Mesenchymal stem cell (in vitro differentiated cells and primary cell): ENCODE data around the gene PEX16.

Experiments
- DNase-seq: peaks from one replicate; pipeline ENCODE4 v3.0.0-alpha.2; 2013
- H2AFZ ChIP-seq: one replicate; pipeline ENCODE4 v1.6.1; 2013; ENCODE audit warnings: low read depth, mild to moderate bottlenecking, control low read depth, inconsistent platforms, low read length, moderate library complexity
- H2AK5ac ChIP-seq: 2 replicates; pipeline ENCODE4 v1.6.1; 2013; ENCODE audit warnings: low read length, moderate library complexity, mild to moderate bottlenecking, inconsistent platforms; ENCODE audit not compliant: severe bottlenecking
- H2BK120ac ChIP-seq: one replicate; pipeline ENCODE4 v1.6.1; 2013; ENCODE audit warnings: low read depth, mild to moderate bottlenecking, inconsistent platforms, low read length, moderate library complexity
- H2BK12ac ChIP-seq, 2 experiments: one replicate each; pipeline ENCODE4 v1.6.1; 2013; ENCODE audit warnings: inconsistent platforms in 2 of 2, low read length in 2 of 2, mild to moderate bottlenecking in 2 of 2, moderate library complexity in 2 of 2, control low read depth in 1 of 2
- H2BK15ac ChIP-seq: one replicate; pipeline ENCODE4 v1.6.1; 2013; ENCODE audit warnings: mild to moderate bottlenecking, low read depth, inconsistent platforms; ENCODE audit not compliant: poor library complexity, severe bottlenecking
- H2BK5ac ChIP-seq: 2 replicates; pipeline ENCODE4 v1.6.1; 2013; ENCODE audit warnings: low read depth, mild to moderate bottlenecking, low read length, control low read depth, inconsistent platforms; ENCODE audit not compliant: poor library complexity, severe bottlenecking
- H3K14ac ChIP-seq, 2 experiments: one replicate each; pipeline ENCODE4 v1.6.1; 2013; ENCODE audit warnings: inconsistent platforms in 2 of 2, low read length in 2 of 2, control low read depth in 1 of 2, mild to moderate bottlenecking in 1 of 2, moderate library complexity in 1 of 2
- H3K18ac ChIP-seq, 2 experiments: one replicate each; pipeline ENCODE4 v1.6.1; 2013; ENCODE audit warnings: inconsistent platforms in 2 of 2, low read length in 2 of 2, control low read depth in 1 of 2, low read depth in 1 of 2, mild to moderate bottlenecking in 1 of 2
- H3K23ac ChIP-seq, 2 experiments: one replicate each; pipeline ENCODE4 v1.6.1; 2013; ENCODE audit warnings: inconsistent platforms in 2 of 2, low read length in 2 of 2, mild to moderate bottlenecking in 2 of 2, moderate library complexity in 2 of 2, control low read depth in 1 of 2
- H3K27ac ChIP-seq: 2 replicates; pipeline ENCODE4 v1.5.1; 2013; ENCODE audit warnings: mild to moderate bottlenecking, moderate library complexity, low read length, control low read depth, inconsistent platforms; ENCODE audit not compliant: poor library complexity, severe bottlenecking
- H3K27me3 ChIP-seq, 2 experiments: 2 replicates each; pipeline versions ENCODE4 v1.6.1 to v1.7.0; 2013; ENCODE audit warnings: low read length in 2 of 2, mild to moderate bottlenecking in 2 of 2, moderate library complexity in 2 of 2, control low read depth in 1 of 2, inconsistent platforms in 1 of 2; ENCODE audit not compliant: control insufficient read depth in 1 of 2, insufficient read depth in 1 of 2
- H3K36me3 ChIP-seq, 2 experiments: 2 replicates each; pipeline versions ENCODE4 v1.6.1 to v1.7.0; 2013; ENCODE audit warnings: low read length in 2 of 2, control low read depth in 1 of 2, inconsistent platforms in 1 of 2, low read depth in 1 of 2, mild to moderate bottlenecking in 1 of 2; ENCODE audit not compliant: insufficient read depth in 2 of 2, control insufficient read depth in 1 of 2
- H3K4ac ChIP-seq, 2 experiments: one replicate each; pipeline ENCODE4 v1.6.1; 2013; ENCODE audit warnings: inconsistent platforms in 2 of 2, low read length in 2 of 2, mild to moderate bottlenecking in 2 of 2, moderate library complexity in 2 of 2, control low read depth in 1 of 2, low read depth in 1 of 2
- H3K4me1 ChIP-seq: 2 replicates; pipeline ENCODE4 v1.6.1; 2013; ENCODE audit warnings: low read depth, low read length, control low read depth; ENCODE audit not compliant: control insufficient read depth, insufficient read depth
- H3K4me2 ChIP-seq: 2 replicates; pipeline ENCODE4 v1.6.1; 2013; ENCODE audit warnings: low read length, mild to moderate bottlenecking, inconsistent platforms; ENCODE audit not compliant: poor library complexity, severe bottlenecking
- H3K4me3 ChIP-seq, 2 experiments: 2 replicates each; pipeline versions ENCODE4 v1.5.1 to v1.7.0; 2013; ENCODE audit warnings: low read length in 2 of 2, mild to moderate bottlenecking in 2 of 2, control low read depth in 1 of 2, low read depth in 1 of 2; ENCODE audit not compliant: insufficient read depth in 1 of 2
- H3K79me1 ChIP-seq: replicated peaks from 2 replicates; pipeline ENCODE4 v1.6.1; 2013; ENCODE audit warnings: mild to moderate bottlenecking, control low read depth, low read length, inconsistent platforms; ENCODE audit not compliant: poor library complexity, severe bottlenecking
- H3K9ac ChIP-seq: 2 replicates; pipeline ENCODE4 v1.7.0; 2013; ENCODE audit warnings: mild to moderate bottlenecking, low read length, moderate library complexity
- H3K9me3 ChIP-seq: 2 replicates; pipeline ENCODE4 v1.7.0; 2013; ENCODE audit warnings: mild to moderate bottlenecking, low read length; ENCODE audit not compliant: control insufficient read depth
- H4K8ac ChIP-seq: one replicate; pipeline ENCODE4 v1.6.1; 2013; ENCODE audit warnings: inconsistent platforms, mild to moderate bottlenecking, low read length, moderate library complexity
- H4K91ac ChIP-seq: one replicate; pipeline ENCODE4 v1.6.1; 2013; ENCODE audit warnings: mild to moderate bottlenecking, low read length, inconsistent platforms
- WGBS: methylation state at CpG from one replicate; pipeline ENCODE4 v1.1.7; 2013; ENCODE audit warnings: mixed read lengths; 5-methylcytosine and 5-hydroxymethylcytosine counted together

Gene PEX16

GRCh38 chr11:45864041-45864440 is 53.6 kb downstream of the PEX16 start:
- Histone ChIP-seq H3K9ac (no peak overlapping the region), H2AK5ac (no peak overlapping the region), H3K14ac (no peak overlapping the region), H3K18ac (no peak overlapping the region), H3K4me3 (no peak overlapping the region), H3K79me1 (peaks cover 8% of the 10 kb centered on the region), H3K36me3 (peaks cover 62 to 86% of the 10 kb centered on the region in 2 experiments), H2BK15ac (no peak overlapping the region), H3K4ac (no peak overlapping the region), H3K23ac (no peak overlapping the region), H2AFZ (no peak overlapping the region), H3K4me1 (peaks cover 14% of the 10 kb centered on the region), H2BK12ac (no peak overlapping the region), H3K4me2 (no peak overlapping the region), H4K91ac (no peak overlapping the region), H4K8ac (no peak overlapping the region), H3K27ac (no peak overlapping the region), H2BK120ac (no peak overlapping the region), H2BK5ac (no peak overlapping the region), H3K27me3 (no peaks in the 10 kb centered on the region), H3K9me3 (no peaks in the 10 kb centered on the region)
- no peak for DNase-seq

DNA sequence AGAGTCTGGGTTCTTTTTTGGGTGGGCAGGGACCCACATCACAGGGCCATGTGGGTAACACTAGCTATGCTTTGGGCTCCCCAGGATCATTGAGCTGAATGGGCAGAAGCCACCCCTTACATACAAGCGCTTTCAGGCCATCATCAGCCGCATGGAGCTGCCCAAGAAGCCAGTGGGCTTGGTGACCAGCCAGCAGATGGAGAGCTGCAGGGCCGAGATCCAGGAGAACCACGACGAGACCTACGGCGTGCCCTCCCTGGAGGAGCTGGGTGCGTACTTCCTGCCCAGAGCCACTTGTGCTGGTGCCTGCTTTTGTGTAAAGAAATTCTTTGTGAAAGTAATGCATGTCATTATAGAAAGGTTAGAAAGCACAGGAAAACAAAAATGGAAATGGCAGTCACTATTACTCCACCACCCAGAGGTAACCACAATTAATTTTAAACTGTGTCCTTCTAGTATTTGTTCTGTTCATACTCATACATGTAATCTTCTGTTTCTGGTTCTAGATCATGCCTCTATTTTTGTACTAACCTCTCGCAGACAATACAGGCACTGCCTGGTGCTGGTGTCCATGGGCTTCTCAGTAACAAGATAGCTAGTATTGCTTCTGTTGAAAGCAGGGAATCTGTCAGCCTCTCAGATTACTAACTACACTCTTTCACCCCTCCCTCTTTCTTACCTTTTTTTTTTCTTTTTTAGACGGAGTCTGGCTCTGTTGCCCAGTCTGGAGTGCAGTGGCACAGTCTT is 56.7 kb downstream of the PEX16 start:
- DNase-seq, result no peak
- Histone ChIP-seq H2BK5ac (no peak overlapping the region), H3K9ac (peak overlapping the region; percentile 86), H3K18ac (peak overlapping the region; percentile 52 to 73), H3K23ac (no peak overlapping the region), H3K9me3 (no peaks in the 10 kb centered on the region), H2AFZ (no peak overlapping the region), H4K91ac (peak overlapping the region; percentile 75), H2AK5ac (peak overlapping the region; percentile 89), H3K27me3 (no peaks in the 10 kb centered on the region), H2BK15ac (no peak overlapping the region), H4K8ac (no peak overlapping the region), H3K14ac (no peak overlapping the region), H3K27ac (peak overlapping the region; percentile 94), H3K4me3 (peak overlapping the region in 1 of 2 experiments; percentile 8), H3K4ac (peak overlapping the region in 1 of 2 experiments; percentile 29), H3K4me2 (no peak overlapping the region), H2BK12ac (peak overlapping the region; percentile 18 to 51), H3K4me1 (peaks cover 31% of the 10 kb centered on the region), H2BK120ac (no peak overlapping the region), H3K36me3 (peaks cover 43 to 69% of the 10 kb centered on the region in 2 experiments), H3K79me1 (peaks cover 14% of the 10 kb centered on the region)
- WGBS, result 98% methylated on average over 10 of the region's 10 CpGs

- WGBS, result 96% methylated on average over 5 of the region's 5 CpGs
- Histone ChIP-seq H3K9me3 (no peaks in the 10 kb centered on the region), H3K27me3 (no peaks in the 10 kb centered on the region)
These were observed 57.3 kb downstream of the PEX16 start for GRCh38 chr11:45860348-45860747.

More at GRCh38 chr11:45860348-45860747, 57.3 kb downstream of the PEX16 start:
- no peak overlapping the region for H2BK15ac ChIP-seq
- peak overlapping the region in 1 of 2 experiments; percentile 47 for H3K4me3 ChIP-seq
- no peak for DNase-seq
- peak overlapping the region in 1 of 2 experiments; percentile 51 for H2BK12ac ChIP-seq
- no peak overlapping the region for H3K14ac ChIP-seq
- no peak overlapping the region for H4K8ac ChIP-seq
- H3K4ac ChIP-seq, result peak overlapping the region in 1 of 2 experiments; percentile 29
- H2AFZ ChIP-seq, result no peak overlapping the region
- H3K4me1 ChIP-seq, result peaks cover 32% of the 10 kb centered on the region
- no peak overlapping the region for H4K91ac ChIP-seq
- peak overlapping the region; percentile 26 for H2BK5ac ChIP-seq
- peak overlapping the region in 1 of 2 experiments; percentile 52 for H3K18ac ChIP-seq
- no peak overlapping the region for H3K23ac ChIP-seq
- no peak overlapping the region for H2BK120ac ChIP-seq
- H2AK5ac ChIP-seq, result peak overlapping the region; percentile 89
- peak overlapping the region; percentile 94 for H3K27ac ChIP-seq
- peaks cover 18% of the 10 kb centered on the region for H3K79me1 ChIP-seq
- peaks cover 40 to 65% of the 10 kb centered on the region in 2 experiments for H3K36me3 ChIP-seq
- H3K9ac ChIP-seq, result peak overlapping the region; percentile 86
- H3K4me2 ChIP-seq, result no peak overlapping the region
